Panc1 (cell line): ENCODE results near the gene GMPPA. TPM values are rescaled to one million over a fixed set of nuclear protein-coding genes. Genes with fewer than 3 reads are reported as not detected.

Experiments used
- ATAC-seq: fragments of 200-7000 bp; cut with Tn5 transposase; 2 replicates; pipeline ENCODE4 v1.9.1; 2020; ENCODE audit warnings: mild to moderate bottlenecking, moderate library complexity
- BruUV-seq: library from RNA; stranded (reverse); fragments of 400-500 nt; replicated peaks from 2 replicates; lab custom pipeline; 2021; lab: Mats Ljungman, UMichigan
- CTCF ChIA-PET: fragments of 300-600 bp; sonication (Branson Sonifier 250); formaldehyde crosslinking; loops from one replicate; lab custom pipeline; 2022; ENCODE audit warnings: antibody characterized with exemption; lab: Charles Lee
- POLR2A ChIA-PET: fragments of 300-600 bp; sonication (Branson Sonifier 250); formaldehyde crosslinking; loops from one replicate; lab custom pipeline; 2022; ENCODE audit warnings: antibody characterized with exemption; lab: Charles Lee
- DNase-seq: peaks from one replicate; pipeline ENCODE4 v3.0.0-alpha.2; 2010; ENCODE audit warnings: low read depth, low spot score
- H3K27ac ChIP-seq: 2 replicates; pipeline ENCODE4 v1.5.1; 2011; ENCODE audit warnings: mild to moderate bottlenecking, low read length, inconsistent platforms
- H3K27me3 ChIP-seq: fragments of 200-500 bp; sonication (Bioruptor generic); 2 replicates; pipeline ENCODE4 v1.6.0; 2014; ENCODE audit warnings: low read length, inconsistent platforms; ENCODE audit not compliant: control insufficient read depth, insufficient read depth
- H3K36me3 ChIP-seq: fragments of 200-500 bp; sonication (Bioruptor generic); 2 replicates; pipeline ENCODE4 v1.5.1; 2014; ENCODE audit warnings: inconsistent platforms, mild to moderate bottlenecking, low read length, moderate library complexity; ENCODE audit not compliant: control insufficient read depth, insufficient read depth
- H3K4me1 ChIP-seq: 2 replicates; pipeline ENCODE4 v1.5.1; 2011; ENCODE audit warnings: inconsistent platforms, mild to moderate bottlenecking, low read length, moderate library complexity; ENCODE audit not compliant: control insufficient read depth, insufficient read depth
- H3K4me3 ChIP-seq, 2 experiments: 2 replicates each; pipeline ENCODE4 v1.5.1; 2011 to 2012; ENCODE audit warnings: low read depth in 2 of 2, low read length in 2 of 2, mild to moderate bottlenecking in 2 of 2, inconsistent platforms in 1 of 2, moderate library complexity in 1 of 2
- H3K9me3 ChIP-seq: fragments of 200-500 bp; sonication (Bioruptor generic); 2 replicates; pipeline ENCODE4 v1.5.1; 2014; ENCODE audit warnings: low read depth, mild to moderate bottlenecking, inconsistent platforms, low read length, moderate library complexity; ENCODE audit not compliant: control insufficient read depth, insufficient read depth
- POLR2AphosphoS5 ChIP-seq: IDR thresholded peaks from 2 replicates; pipeline ENCODE4 v1.6.1; 2012; ENCODE audit warnings: mild to moderate bottlenecking, low read depth, low read length, moderate library complexity
- SIN3A ChIP-seq: IDR thresholded peaks from 2 replicates; pipeline ENCODE4 v1.6.1; 2012; ENCODE audit warnings: low read depth, mild to moderate bottlenecking, low read length, moderate library complexity, borderline replicate concordance; ENCODE audit not compliant: insufficient read depth
- TCF7L2 ChIP-seq: IDR thresholded peaks from 2 replicates; pipeline ENCODE4 v1.6.1; 2011; ENCODE audit warnings: mild to moderate bottlenecking, low read depth, low read length, inconsistent platforms
- in situ Hi-C: cut with HindIII; loops from 2 replicates; pipeline ENCODE4 v1.10.0; 2016; ENCODE audit warnings: low sequenced_read_pairs, low pct_unique_long_range_greater_than_20kb
- intact Hi-C: fragments of 100-400 bp; cut with micrococcal nuclease; formaldehyde crosslinking; loops from one replicate; pipeline ENCODE4 v1.10.0; 2022; ENCODE audit not compliant: unreplicated experiment
- total RNA-seq: library from RNA; stranded (reverse); gene quantifications from one replicate; pipeline ENCODE4 v1.2.1, GENCODE V29; 2021; ENCODE audit not compliant: unreplicated experiment
- TF ChIP-seq, protein P1 (sequence below), 2 experiments: IDR thresholded peaks; 2 replicates each; pipeline ENCODE4 v1.6.1; 2011 to 2012; ENCODE audit warnings: low read depth in 2 of 2, control low read depth in 1 of 2, low read length in 1 of 2, mild to moderate bottlenecking in 1 of 2, moderate library complexity in 1 of 2; ENCODE audit not compliant: insufficient read depth in 1 of 2
- TF ChIP-seq, protein P2 (sequence below): fragments of 450-650 bp; IDR thresholded peaks from 2 replicates; pipeline ENCODE4 v1.5.1; 2017; ENCODE audit warnings: mild to moderate bottlenecking

Gene GMPPA
- total RNA-seq, 1 experiment from 2014 or later, result 66.2 TPM

GRCh38 chr2:219508971-219509779 lies 10.5 kb downstream of the GMPPA start:
- in situ Hi-C loops (no loop called here), intact Hi-C loops (no loop called here)
- Histone ChIP-seq H3K4me1 (peaks cover 22% of the 10 kb centered on the region), H3K4me3 (no peak overlapping the region; a peak in 2 of 4 replicates), H3K9me3 (no peaks in the 10 kb centered on the region), H3K27me3 (no peaks in the 10 kb centered on the region; the same call in 1 of the 2 replicates), H3K27ac (no peak overlapping the region), H3K36me3 (no peaks in the 10 kb centered on the region)
- TF ChIP-seq SIN3A (no peak), TCF7L2 (no peak), POLR2AphosphoS5 (no peak)
- TF ChIP-seq, protein P1, sequence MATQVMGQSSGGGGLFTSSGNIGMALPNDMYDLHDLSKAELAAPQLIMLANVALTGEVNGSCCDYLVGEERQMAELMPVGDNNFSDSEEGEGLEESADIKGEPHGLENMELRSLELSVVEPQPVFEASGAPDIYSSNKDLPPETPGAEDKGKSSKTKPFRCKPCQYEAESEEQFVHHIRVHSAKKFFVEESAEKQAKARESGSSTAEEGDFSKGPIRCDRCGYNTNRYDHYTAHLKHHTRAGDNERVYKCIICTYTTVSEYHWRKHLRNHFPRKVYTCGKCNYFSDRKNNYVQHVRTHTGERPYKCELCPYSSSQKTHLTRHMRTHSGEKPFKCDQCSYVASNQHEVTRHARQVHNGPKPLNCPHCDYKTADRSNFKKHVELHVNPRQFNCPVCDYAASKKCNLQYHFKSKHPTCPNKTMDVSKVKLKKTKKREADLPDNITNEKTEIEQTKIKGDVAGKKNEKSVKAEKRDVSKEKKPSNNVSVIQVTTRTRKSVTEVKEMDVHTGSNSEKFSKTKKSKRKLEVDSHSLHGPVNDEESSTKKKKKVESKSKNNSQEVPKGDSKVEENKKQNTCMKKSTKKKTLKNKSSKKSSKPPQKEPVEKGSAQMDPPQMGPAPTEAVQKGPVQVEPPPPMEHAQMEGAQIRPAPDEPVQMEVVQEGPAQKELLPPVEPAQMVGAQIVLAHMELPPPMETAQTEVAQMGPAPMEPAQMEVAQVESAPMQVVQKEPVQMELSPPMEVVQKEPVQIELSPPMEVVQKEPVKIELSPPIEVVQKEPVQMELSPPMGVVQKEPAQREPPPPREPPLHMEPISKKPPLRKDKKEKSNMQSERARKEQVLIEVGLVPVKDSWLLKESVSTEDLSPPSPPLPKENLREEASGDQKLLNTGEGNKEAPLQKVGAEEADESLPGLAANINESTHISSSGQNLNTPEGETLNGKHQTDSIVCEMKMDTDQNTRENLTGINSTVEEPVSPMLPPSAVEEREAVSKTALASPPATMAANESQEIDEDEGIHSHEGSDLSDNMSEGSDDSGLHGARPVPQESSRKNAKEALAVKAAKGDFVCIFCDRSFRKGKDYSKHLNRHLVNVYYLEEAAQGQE (IDR thresholded peaks at IDR 0.05; ENCODE audit: insufficient read depth in 1 of 2, low read depth in 2 of 2, low read length in 1 of 2), result no peak
- TF ChIP-seq, protein P2, sequence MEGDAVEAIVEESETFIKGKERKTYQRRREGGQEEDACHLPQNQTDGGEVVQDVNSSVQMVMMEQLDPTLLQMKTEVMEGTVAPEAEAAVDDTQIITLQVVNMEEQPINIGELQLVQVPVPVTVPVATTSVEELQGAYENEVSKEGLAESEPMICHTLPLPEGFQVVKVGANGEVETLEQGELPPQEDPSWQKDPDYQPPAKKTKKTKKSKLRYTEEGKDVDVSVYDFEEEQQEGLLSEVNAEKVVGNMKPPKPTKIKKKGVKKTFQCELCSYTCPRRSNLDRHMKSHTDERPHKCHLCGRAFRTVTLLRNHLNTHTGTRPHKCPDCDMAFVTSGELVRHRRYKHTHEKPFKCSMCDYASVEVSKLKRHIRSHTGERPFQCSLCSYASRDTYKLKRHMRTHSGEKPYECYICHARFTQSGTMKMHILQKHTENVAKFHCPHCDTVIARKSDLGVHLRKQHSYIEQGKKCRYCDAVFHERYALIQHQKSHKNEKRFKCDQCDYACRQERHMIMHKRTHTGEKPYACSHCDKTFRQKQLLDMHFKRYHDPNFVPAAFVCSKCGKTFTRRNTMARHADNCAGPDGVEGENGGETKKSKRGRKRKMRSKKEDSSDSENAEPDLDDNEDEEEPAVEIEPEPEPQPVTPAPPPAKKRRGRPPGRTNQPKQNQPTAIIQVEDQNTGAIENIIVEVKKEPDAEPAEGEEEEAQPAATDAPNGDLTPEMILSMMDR, result no peak
- ATAC-seq, result peak; percentile 52
- POLR2A ChIA-PET, result no interaction called here
- no TSS peak for BruUV-seq
- CTCF ChIA-PET, result interaction anchor here (1.0 to 3.0 kb wide), 9 partner anchors 10 to 121 kb away, joined by 3 to 27 read pairs (median 5); partner anchors contain the start of genes DNPEP and GMPPA
- no peak for DNase-seq

DNA sequence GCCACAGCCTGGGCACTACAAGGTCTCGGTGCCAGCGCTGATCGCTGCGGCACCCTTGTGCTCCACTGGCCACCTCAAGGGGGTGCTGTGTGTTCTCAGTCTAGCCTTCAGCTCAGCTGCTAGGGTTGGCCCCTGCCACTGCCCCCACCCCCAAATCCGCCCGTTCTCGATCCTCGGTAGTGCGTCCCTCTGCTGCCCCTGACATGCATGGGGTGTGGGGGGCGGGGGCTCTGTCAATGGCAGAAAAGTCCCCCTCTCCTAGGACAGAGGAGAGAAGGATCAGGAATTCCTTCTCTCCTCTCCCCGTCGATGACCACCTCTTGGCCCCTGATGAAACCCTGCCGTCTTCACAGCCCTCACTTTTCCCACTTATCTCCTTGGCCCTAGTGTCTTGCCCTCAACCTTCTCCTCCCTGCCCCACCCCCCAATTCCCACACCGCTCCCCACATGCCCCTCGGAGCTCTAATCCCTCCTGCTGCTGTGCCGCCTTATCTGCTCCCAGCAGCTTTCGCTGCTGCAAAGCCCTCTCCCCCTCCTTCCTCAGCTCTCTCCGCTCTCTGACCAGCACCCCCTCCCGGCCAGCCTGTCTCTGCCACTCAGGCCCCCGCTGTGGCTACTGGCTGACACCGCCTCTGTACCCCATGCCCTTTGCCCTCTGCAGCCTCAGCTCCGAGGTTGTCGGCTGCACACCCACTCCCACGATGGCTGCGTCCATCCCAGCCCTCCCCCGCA lies 11.3 kb downstream of the GMPPA start:
- Histone ChIP-seq H3K36me3 (no peaks in the 10 kb centered on the region), H3K4me3 (peak overlapping the region; percentile 33 to 49), H3K27me3 (no peaks in the 10 kb centered on the region; the same call in 1 of the 2 replicates), H3K9me3 (no peaks in the 10 kb centered on the region), H3K27ac (no peak overlapping the region), H3K4me1 (peaks cover 22% of the 10 kb centered on the region)
- intact Hi-C loops (no loop called here), in situ Hi-C loops (no loop called here)
- DNase-seq (no peak), ATAC-seq (peak; percentile 91)
- CTCF ChIA-PET, result interaction anchor here (0.6 to 3.0 kb wide), 22 partner anchors 8 to 429 kb away, joined by 3 to 27 read pairs (median 5); partner anchors contain the start of genes DNPEP and GMPPA
- no TSS peak for BruUV-seq
- POLR2A ChIA-PET, result no interaction called here
- TF ChIP-seq, protein P2, result peak; percentile 94
- peak; percentile 45; the same call in 1 of the 2 replicates for TF ChIP-seq POLR2AphosphoS5
- no peak for TF ChIP-seq TCF7L2
